Fibroblast of peridontal ligament (primary cell): ENCODE results near the gene POU3F2.

Experiments used
- DNase-seq: peaks from one replicate; pipeline ENCODE4 v3.0.0-alpha.2; 2010; ENCODE audit errors: extremely low read depth

The POU3F2 gene

DNA sequence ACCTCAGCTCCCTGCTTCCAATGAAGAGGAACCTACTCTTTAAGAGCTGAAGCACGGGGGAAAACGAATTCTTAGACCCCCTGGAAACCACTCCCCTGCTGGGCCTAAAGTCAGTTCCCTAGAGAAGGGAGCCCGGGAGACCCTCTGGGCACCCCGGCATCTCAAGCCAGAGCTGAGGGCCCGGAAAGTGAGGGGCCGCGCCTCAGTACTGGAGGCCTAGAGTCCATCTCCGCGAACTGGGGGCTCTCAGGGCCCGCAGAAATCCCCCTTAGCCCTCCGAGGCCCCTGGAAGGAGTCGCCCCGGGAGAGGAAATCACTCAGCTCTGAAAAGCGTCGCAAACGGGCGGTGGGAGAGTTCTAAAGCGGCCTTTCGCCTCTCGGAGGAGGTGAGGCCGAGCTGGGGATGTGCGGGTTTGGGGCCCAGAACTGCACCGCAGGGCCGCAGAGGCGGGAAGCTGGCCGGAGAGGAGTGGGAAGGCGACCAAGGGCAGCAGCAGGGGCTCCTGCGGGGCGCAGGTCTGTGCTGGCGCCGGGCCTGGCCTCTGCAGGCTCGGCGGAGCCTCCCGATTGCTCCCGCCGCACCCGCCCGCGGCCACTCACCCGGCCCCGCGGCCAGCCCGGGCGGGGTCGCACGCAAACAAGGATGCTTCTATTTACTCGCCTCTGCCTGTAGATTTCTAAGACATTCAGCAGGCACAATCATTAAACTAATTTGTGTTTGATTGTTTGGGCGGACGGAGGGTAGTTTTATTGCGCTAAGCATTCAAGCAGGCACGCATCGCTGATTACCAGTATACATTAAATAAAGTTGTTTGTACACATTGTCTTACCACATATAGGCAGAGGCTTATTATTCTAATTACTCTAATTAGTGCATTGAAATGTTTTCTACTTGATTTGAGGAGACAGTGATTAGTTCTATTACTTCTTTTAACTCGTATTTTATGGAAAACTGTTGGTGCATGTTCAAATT is 9.2 kb downstream of the POU3F2 start:
- DNase-seq: no peak

GRCh38 chr6:98844244-98845210 is 10.2 kb downstream of the POU3F2 start:
- no peak for DNase-seq

GRCh38 chr6:98845211-98846020 is 11.0 kb downstream of the POU3F2 start:
- peak; percentile 82 for DNase-seq

- no peak for DNase-seq
These were observed 11.6 kb downstream of the POU3F2 start for GRCh38 chr6:98846021-98846380.

- no peak for DNase-seq
These were observed 13.0 kb downstream of the POU3F2 start for GRCh38 chr6:98847416-98847778.

DNA sequence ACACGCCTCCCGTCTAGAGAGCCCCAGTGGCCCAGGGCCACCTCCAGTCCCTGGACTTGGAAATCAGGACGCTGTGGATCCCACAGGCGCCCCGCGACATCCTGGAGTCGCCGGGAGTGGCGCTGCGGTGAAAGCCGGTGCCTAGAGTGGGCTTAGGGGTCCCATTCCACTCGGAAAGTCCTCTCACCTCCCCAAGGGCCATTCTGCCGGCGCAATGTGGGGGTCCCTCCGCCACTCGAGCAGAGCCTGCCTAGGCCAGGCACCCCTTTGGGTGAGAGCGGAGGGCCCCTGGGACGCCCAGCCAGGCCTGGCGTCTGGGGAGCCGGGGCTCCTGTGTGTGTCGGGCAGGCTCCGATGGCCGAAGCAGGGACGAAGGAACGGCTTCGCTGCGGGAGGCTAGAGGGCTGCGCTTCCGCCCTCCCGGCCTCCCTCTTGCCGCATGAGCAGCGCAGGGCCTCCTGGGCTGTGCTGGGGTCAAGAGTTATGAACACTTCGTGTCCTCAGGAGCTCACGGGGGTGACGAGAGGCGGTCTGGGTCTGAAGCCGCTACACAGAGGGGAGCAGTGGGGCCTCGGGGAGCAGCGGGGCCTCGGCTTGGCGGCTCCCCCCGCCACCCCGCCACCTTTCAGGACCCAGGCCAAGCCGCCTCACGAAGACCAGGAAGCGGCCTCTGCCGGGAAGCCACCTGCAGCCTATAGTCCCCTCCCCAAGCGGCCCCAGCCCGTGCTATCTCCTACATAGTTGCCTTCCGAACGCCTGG is 13.6 kb downstream of the POU3F2 start:
- no peak for DNase-seq

GRCh38 chr6:98848539-98849242 is 14.3 kb downstream of the POU3F2 start:
- DNase-seq: no peak

- DNase-seq: no peak
These were observed 30.1 kb downstream of the POU3F2 start for GRCh38 chr6:98864497-98864896.

GRCh38 chr6:98871057-98871456 is 36.7 kb downstream of the POU3F2 start:
- peak; percentile 73 for DNase-seq

GRCh38 chr6:98871821-98872220 is 37.4 kb downstream of the POU3F2 start:
- DNase-seq: no peak

DNA sequence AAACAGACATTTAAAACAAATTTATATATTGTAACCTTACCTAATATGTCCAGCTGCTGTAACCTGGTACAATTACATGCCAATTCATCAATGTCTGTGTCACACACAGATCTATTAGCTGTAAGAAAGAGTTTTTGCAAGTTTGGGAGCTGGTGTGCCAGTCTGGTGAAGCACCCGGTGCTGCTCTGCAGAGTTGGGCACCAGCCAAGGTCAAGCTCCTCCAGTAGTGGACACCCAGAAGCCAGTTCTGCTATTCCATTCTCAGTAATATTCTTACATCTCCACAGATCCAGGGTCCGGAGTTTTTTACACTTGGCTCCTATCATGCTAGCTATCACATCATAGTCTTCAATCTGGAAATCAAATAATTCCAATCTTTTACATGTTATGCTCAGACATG is 41.0 kb downstream of the POU3F2 start:
- DNase-seq: no peak

- DNase-seq: no peak
These were observed 42.9 kb downstream of the POU3F2 start for GRCh38 chr6:98877250-98877649.

DNA sequence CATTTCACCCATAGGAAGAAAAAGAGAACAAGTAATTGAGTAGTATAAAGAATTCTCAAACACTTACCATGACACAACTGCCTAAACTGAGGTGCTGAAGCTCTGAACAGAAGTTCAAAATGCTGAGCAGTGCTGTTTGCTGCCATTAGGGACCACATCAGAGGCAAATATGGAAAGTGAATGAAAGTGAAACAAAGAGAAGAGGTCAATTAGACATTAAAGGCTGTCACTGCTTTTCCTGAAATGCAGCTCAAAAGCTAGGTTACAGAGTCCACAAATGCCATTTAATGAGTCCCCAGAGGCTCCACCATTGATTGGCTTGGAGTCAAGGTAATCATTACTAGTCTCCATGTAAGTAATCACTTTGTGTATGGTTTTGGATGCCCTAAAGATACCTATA is 46.1 kb downstream of the POU3F2 start:
- DNase-seq: no peak

DNA sequence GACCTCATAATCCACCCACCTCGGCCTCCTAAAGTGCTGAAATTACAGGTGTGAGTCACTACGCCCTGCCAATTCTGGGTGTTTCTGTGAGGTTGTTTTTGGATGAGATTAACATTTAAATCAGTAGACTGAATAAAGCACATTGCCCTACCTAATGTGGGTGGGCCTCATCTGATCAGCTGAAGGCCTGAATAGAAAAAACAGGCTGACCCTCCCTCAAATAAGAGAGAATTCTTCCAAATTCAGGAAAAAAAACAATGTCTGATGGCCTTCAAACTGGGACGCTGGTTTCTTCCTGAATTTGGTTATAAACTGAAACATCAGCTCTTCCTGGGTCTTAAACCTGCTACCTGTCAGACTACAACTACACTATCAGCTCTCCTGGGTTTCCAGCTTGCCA is 51.0 kb downstream of the POU3F2 start:
- DNase-seq: no peak

- DNase-seq: no peak
These were observed 53.3 kb downstream of the POU3F2 start for GRCh38 chr6:98887650-98888049.
